Ishikawa (cell line): Measurements from ENCODE around the gene SLC25A40.
A peak's percentile ranks its signal among the peaks of the same experiment; 100 is the strongest.

Source experiments
- CEBPB ChIP-seq: IDR thresholded peaks from 2 replicates; pipeline ENCODE4 v1.6.1; 2012
- CREB1 ChIP-seq: IDR thresholded peaks from 2 replicates; pipeline ENCODE4 v1.6.1; 2012; ENCODE audit warnings: low read depth
- EGR1 ChIP-seq: IDR thresholded peaks from 2 replicates; pipeline ENCODE4 v1.6.1; 2012
- EP300 ChIP-seq: IDR thresholded peaks from 2 replicates; pipeline ENCODE4 v1.6.1; 2012; ENCODE audit warnings: borderline replicate concordance
- FOXM1 ChIP-seq: IDR thresholded peaks from 2 replicates; pipeline ENCODE4 v1.6.1; 2012; ENCODE audit warnings: low read depth, borderline replicate concordance
- NFIC ChIP-seq: IDR thresholded peaks from 2 replicates; pipeline ENCODE4 v1.6.1; 2012
- RAD21 ChIP-seq: IDR thresholded peaks from 2 replicates; pipeline ENCODE4 v1.6.1; 2012; ENCODE audit warnings: low read depth
- TAF1 ChIP-seq: IDR thresholded peaks from 2 replicates; pipeline ENCODE4 v1.6.1; 2012; ENCODE audit warnings: low read depth, mild to moderate bottlenecking
- TCF12 ChIP-seq: IDR thresholded peaks from 2 replicates; pipeline ENCODE4 v1.6.1; 2012; ENCODE audit warnings: low read depth
- TEAD4 ChIP-seq: IDR thresholded peaks from 2 replicates; pipeline ENCODE4 v1.6.1; 2012
- YY1 ChIP-seq: IDR thresholded peaks from 2 replicates; pipeline ENCODE4 v1.6.1; 2012; ENCODE audit warnings: low read depth
- ZBTB7A ChIP-seq: IDR thresholded peaks from 2 replicates; pipeline ENCODE4 v1.6.1; 2012; ENCODE audit warnings: low read depth
- TF ChIP-seq, protein P1 (sequence below): IDR thresholded peaks from 2 replicates; pipeline ENCODE4 v1.6.1; 2012
- TF ChIP-seq, protein P2 (sequence below): IDR thresholded peaks from 2 replicates; pipeline ENCODE4 v1.6.1; 2012; ENCODE audit warnings: low read depth, mild to moderate bottlenecking
- TF ChIP-seq, protein P3 (sequence below): IDR thresholded peaks from 2 replicates; pipeline ENCODE4 v1.6.1; 2012

SLC25A40 gene, protein sequence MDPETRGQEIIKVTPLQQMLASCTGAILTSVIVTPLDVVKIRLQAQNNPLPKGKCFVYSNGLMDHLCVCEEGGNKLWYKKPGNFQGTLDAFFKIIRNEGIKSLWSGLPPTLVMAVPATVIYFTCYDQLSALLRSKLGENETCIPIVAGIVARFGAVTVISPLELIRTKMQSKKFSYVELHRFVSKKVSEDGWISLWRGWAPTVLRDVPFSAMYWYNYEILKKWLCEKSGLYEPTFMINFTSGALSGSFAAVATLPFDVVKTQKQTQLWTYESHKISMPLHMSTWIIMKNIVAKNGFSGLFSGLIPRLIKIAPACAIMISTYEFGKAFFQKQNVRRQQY

DNA sequence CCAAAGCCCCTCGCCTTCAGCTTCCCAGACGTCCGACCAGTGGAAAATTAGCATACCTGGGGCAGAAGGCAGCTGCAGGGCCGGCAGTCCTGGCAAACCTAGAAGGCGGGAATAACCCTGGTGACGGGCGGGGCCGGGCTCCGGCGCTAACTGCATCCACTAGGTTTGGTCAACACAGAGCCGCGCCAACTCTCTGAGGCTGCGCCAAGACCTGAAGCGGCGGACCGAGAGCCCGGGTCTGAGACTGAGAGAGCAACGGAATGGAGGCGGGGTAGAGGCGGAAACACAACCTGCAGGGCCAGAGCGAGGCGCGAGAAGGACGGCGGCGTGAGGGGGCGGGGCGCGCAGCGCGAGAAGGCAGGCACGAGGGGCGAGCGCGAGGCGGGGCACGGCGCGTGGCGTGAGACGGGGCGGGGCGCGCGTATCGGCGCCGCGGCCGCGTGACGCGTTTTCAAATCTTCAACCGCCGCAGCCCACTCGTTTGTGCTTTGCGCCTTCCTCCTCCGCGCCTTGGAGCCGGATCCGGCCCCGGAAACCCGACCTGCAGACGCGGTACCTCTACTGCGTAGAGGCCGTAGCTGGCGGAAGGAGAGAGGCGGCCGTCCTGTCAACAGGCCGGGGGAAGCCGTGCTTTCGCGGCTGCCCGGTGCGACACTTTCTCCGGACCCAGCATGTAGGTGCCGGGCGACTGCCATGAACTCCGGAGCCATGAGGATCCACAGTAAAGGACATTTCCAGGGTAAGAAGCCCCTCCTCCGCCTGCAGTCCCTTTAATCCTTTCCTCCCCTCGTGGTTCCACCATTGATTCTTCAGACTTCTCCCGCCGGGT, at the start of gene SLC25A40, which contains the start of gene DBF4:
SLC25A40 (minus strand) TSS at position 321 of the 829 bp plus-strand sequence. CDS start 17,633 bp downstream, outside the sequence.
DBF4 (plus strand) TSS at position 454 of the 829 bp plus-strand sequence; CDS start at position 694, 240 bp downstream.
- TF ChIP-seq EGR1 (peak; percentile 80; the same call in 1 of the 2 replicates), ZBTB7A (no peak), TCF12 (peak; percentile 62; the same call in 1 of the 2 replicates), CEBPB (no peak), EP300 (peak; percentile 56; the same call in 1 of the 2 replicates), FOXM1 (peak; percentile 68), CREB1 (peak; percentile 50), NFIC (peak; percentile 31; the same call in 1 of the 2 replicates), TAF1 (peak; percentile 80), TEAD4 (0 out of 2 replicates have a peak, but pooled peaks have one; percentile 32), RAD21 (no peak), YY1 (peak; percentile 31)
- TF ChIP-seq, protein P1, sequence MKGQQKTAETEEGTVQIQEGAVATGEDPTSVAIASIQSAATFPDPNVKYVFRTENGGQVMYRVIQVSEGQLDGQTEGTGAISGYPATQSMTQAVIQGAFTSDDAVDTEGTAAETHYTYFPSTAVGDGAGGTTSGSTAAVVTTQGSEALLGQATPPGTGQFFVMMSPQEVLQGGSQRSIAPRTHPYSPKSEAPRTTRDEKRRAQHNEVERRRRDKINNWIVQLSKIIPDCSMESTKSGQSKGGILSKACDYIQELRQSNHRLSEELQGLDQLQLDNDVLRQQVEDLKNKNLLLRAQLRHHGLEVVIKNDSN, result peak; percentile 90
- TF ChIP-seq, protein P2, sequence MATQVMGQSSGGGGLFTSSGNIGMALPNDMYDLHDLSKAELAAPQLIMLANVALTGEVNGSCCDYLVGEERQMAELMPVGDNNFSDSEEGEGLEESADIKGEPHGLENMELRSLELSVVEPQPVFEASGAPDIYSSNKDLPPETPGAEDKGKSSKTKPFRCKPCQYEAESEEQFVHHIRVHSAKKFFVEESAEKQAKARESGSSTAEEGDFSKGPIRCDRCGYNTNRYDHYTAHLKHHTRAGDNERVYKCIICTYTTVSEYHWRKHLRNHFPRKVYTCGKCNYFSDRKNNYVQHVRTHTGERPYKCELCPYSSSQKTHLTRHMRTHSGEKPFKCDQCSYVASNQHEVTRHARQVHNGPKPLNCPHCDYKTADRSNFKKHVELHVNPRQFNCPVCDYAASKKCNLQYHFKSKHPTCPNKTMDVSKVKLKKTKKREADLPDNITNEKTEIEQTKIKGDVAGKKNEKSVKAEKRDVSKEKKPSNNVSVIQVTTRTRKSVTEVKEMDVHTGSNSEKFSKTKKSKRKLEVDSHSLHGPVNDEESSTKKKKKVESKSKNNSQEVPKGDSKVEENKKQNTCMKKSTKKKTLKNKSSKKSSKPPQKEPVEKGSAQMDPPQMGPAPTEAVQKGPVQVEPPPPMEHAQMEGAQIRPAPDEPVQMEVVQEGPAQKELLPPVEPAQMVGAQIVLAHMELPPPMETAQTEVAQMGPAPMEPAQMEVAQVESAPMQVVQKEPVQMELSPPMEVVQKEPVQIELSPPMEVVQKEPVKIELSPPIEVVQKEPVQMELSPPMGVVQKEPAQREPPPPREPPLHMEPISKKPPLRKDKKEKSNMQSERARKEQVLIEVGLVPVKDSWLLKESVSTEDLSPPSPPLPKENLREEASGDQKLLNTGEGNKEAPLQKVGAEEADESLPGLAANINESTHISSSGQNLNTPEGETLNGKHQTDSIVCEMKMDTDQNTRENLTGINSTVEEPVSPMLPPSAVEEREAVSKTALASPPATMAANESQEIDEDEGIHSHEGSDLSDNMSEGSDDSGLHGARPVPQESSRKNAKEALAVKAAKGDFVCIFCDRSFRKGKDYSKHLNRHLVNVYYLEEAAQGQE, result no peak
- TF ChIP-seq, protein P3, sequence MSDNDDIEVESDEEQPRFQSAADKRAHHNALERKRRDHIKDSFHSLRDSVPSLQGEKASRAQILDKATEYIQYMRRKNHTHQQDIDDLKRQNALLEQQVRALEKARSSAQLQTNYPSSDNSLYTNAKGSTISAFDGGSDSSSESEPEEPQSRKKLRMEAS, result peak; percentile 93

DNA sequence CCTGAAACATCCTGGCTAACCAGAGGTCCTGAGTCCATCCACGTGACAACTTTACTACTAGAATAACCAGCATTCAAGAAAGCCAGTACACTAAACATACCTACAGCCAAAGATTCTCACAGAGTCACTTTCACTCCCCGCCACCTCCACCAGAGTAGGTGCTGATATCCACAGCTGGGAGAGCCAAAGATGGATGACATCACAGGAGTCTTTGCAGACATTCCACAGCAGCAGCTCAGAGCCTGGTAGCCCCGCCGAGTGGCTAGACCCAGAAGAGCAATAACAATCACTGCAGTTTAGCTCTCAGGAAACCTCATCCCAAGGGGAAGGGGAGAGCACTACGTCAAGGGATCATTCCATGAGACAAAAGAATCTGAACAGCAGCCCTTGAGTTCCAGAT, 44.4 kb upstream of the SLC25A40 start:
- TF ChIP-seq RAD21 (no peak), NFIC (no peak), TCF12 (no peak), ZBTB7A (no peak), TAF1 (no peak), TEAD4 (no peak), FOXM1 (no peak), EGR1 (no peak)
- TF ChIP-seq, protein P3, result no peak
- TF ChIP-seq, protein P2, result no peak
- TF ChIP-seq, protein P1, result no peak

DNA sequence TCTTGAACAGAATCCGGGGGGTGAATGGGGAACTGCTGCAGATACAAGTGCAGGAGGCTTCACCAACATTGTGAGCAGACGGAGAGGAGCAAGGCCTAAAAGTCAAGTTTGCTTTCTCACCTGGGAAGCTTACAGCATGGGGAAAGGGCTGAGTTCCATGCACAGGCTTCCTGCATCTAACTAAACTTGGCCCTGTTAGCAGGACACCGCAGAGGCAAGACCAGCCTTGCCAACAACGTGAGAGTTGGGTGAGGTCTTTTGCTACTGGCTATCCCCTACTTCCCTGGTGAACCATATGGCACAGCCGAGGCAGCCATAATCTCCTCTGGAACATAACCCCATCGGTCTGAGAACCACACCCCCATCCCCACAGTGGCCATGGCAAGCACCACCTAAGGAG, 43.7 kb upstream of the SLC25A40 start:
- TF ChIP-seq, protein P1, result no peak
- no peak for TF ChIP-seq TAF1
- TF ChIP-seq CREB1, result no peak
- TF ChIP-seq NFIC, result no peak

DNA sequence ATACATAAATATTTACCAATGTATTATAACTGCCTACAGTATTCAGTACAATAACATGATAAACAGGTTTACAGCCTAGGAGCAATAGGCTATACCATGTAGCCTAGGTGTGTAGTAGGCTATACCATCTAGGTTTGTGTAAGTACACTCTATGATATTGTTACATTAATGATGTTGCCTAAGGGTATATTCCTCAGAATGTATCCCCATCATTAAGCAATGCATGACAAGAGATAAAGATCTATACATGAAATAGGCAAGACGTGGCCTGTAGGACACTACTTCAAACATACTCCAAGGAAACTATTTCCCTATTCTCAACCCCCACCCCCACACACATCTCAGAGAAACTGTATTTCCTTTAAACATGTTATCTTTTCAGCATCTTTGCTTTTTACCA, 42.6 kb upstream of the SLC25A40 start:
- no peak for TF ChIP-seq NFIC
- no peak for TF ChIP-seq TAF1
- no peak for TF ChIP-seq RAD21
- TF ChIP-seq YY1, result no peak
- no peak for TF ChIP-seq EGR1

DNA sequence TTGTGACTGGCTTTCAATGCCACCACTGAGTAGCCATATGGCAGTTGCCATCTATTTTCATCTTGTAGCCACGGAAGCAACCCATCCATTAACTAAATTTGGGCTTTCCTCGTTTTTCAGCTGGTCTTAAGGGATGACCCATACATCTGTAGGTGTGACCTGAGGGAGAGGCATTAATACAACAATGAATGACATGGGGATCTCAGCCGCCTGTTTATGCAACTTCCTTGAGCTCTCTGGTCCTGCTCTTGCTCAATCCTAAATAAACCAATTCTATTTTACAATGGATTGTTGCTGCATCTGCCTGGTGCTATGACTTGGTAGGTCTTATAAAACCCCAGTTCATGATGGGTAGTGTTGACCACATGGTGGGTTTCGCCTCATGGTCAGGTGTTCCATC, 36.0 kb upstream of the SLC25A40 start:
- no peak for TF ChIP-seq RAD21
- no peak for TF ChIP-seq CEBPB
- TF ChIP-seq, protein P2, result no peak
